Activated naive CD8-positive, alpha-beta T cell treated with anti-CD3 and anti-CD28 coated beads, Interleukin-2, amount 50 U/mL, for 24 hours (primary cell): Measurements from ENCODE around the gene COG2.

Experiments used
- ATAC-seq: fragments of 150-1000 bp; cut with Tn5 transposase; one replicate; pipeline ENCODE4 v1.10.0; 2021
- DNase-seq: peaks from one replicate; pipeline ENCODE4 v3.0.0; 2021
- H3K27ac Mint-ChIP-seq: one replicate; pipeline ENCODE4 v1.8.0; 2021; ENCODE audit warnings: mild to moderate bottlenecking, mixed read lengths
- H3K27me3 Mint-ChIP-seq: one replicate; pipeline ENCODE4 v1.8.0; 2021; ENCODE audit warnings: mixed read lengths
- H3K36me3 Mint-ChIP-seq: one replicate; pipeline ENCODE4 v1.8.0; 2021; ENCODE audit warnings: low read depth, mixed read lengths
- H3K4me1 Mint-ChIP-seq: one replicate; pipeline ENCODE4 v1.8.0; 2021; ENCODE audit warnings: mixed read lengths
- H3K4me3 Mint-ChIP-seq: one replicate; pipeline ENCODE4 v1.8.0; 2021; ENCODE audit warnings: mild to moderate bottlenecking, moderate library complexity, mixed read lengths
- H3K9me3 Mint-ChIP-seq: one replicate; pipeline ENCODE4 v1.8.0; 2021; ENCODE audit warnings: mixed read lengths

COG2 gene

DNA sequence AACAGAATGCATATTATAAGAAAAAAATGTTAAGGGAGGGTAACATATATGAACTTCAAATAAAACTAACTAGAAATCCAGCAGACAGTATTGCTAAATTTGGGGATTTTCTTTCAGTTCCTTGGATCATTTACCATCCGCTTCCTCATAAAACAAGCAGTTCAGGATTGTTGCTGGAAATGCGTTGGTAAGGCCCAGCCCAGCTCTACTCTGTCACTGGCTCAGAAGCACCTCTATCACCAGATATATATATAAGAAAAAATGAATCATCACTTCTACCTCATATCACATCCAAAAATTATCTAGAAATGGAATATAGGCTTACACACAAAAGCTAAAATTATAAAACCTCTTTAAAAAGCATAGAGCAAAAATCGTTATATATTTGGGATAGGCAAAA is 28.2 kb upstream of the COG2 start:
- DNase-seq, result no peak
- ATAC-seq, result no peak
- peaks cover 14% of the 10 kb centered on the region for H3K27me3 Mint-ChIP-seq
- H3K4me3 Mint-ChIP-seq, result no peak overlapping the region
- no peaks in the 10 kb centered on the region for H3K9me3 Mint-ChIP-seq
- H3K4me1 Mint-ChIP-seq, result no peaks in the 10 kb centered on the region
- no peaks in the 10 kb centered on the region for H3K36me3 Mint-ChIP-seq
- H3K27ac Mint-ChIP-seq, result no peak overlapping the region

DNA sequence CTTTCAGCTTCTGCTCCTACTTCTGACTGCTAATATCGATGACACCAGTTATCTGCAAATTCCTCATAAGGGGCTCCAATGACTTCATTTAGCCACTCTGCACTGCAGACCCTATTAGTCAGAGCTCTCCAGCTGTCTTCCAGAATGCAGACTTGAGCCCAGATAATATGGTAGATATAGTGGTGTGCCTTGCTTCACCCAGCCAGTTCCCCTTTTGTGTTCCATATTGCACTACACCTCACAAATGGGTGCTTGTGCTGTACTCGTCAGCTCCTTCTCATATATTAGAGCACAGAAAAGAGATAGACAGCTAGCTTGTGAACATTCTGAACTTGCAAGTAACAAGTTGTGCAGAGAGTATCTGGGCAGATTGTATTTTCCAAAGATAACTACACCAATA is 23.7 kb upstream of the COG2 start:
- peaks cover 19% of the 10 kb centered on the region for H3K27me3 Mint-ChIP-seq
- H3K4me1 Mint-ChIP-seq, result no peaks in the 10 kb centered on the region
- DNase-seq, result no peak
- H3K4me3 Mint-ChIP-seq, result no peak overlapping the region
- no peak for ATAC-seq
- H3K9me3 Mint-ChIP-seq, result no peaks in the 10 kb centered on the region
- no peaks in the 10 kb centered on the region for H3K36me3 Mint-ChIP-seq
- H3K27ac Mint-ChIP-seq, result no peak overlapping the region

DNA sequence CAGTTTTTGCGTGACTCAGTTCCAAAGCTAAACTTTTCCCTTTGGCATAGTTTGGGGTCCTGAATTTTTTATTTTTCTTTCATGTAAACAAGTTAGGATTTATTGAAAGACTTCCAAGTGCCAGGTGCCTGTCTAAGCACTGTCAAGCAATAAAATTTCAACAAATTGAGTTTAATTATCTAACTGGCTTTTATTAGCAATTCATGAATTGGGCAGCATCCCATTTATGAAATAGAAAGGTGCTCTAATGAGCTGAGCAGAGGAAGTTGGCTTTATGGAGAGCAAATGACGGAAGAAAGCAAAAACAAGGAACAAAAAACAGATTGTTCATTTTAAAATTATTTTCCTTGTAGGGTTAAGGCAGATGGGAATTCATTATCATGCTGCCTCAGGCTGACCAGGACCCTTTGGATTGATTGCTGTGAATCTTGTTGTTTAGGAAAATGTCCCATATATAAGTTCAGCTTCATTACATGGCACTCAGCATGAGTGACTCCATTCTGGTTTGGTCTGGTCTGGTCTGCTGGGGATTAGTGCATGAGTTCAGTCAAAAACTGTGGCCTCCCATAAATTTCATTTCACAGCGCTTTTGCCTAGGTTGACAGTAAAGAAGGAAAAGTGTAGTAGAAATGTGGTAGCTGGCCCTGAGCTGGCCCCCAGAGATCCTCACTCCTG is 21.5 kb upstream of the COG2 start:
- H3K4me1 Mint-ChIP-seq, result no peaks in the 10 kb centered on the region
- H3K36me3 Mint-ChIP-seq, result no peaks in the 10 kb centered on the region
- no peak overlapping the region for H3K4me3 Mint-ChIP-seq
- DNase-seq (no peak), ATAC-seq (no peak)
- H3K27me3 Mint-ChIP-seq, result peaks cover 11% of the 10 kb centered on the region
- H3K27ac Mint-ChIP-seq, result no peak overlapping the region
- H3K9me3 Mint-ChIP-seq, result no peaks in the 10 kb centered on the region

DNA sequence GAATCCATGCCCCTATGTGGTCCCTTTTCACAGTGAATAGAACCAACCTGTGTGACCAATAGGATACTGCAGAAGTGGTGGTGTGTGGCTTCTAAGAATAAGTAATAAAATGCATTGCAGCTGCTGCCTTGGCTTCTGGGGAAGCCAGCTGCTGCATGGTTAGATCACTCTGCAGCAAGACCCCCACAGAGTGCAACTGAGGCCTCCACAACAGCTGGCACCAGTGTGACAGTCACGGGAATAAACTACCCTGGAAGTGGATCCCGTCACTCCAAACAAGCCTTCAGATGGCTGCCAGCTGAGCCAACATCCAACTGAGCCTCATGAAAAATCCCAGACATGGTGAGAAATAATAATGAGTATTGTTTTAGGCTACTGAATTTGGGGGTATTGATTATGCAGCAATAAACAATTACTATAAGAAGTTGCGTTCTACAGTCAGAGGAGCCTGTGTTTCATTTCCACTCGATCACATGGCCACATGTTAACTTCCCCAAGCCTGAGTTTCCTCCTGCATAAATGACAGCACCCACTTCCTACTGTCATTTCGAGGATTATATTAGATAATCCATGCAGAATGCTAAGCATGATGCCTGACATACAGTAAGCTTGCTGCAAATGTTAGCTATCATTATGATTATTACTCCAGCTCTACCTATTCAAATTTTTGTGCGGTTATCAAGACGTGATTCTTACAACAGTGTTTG is 20.8 kb upstream of the COG2 start:
- peaks cover 10% of the 10 kb centered on the region for H3K27me3 Mint-ChIP-seq
- no peak for ATAC-seq
- no peak overlapping the region for H3K27ac Mint-ChIP-seq
- H3K9me3 Mint-ChIP-seq, result no peaks in the 10 kb centered on the region
- no peak for DNase-seq
- no peak overlapping the region for H3K4me3 Mint-ChIP-seq
- H3K4me1 Mint-ChIP-seq, result no peaks in the 10 kb centered on the region
- no peaks in the 10 kb centered on the region for H3K36me3 Mint-ChIP-seq

DNA sequence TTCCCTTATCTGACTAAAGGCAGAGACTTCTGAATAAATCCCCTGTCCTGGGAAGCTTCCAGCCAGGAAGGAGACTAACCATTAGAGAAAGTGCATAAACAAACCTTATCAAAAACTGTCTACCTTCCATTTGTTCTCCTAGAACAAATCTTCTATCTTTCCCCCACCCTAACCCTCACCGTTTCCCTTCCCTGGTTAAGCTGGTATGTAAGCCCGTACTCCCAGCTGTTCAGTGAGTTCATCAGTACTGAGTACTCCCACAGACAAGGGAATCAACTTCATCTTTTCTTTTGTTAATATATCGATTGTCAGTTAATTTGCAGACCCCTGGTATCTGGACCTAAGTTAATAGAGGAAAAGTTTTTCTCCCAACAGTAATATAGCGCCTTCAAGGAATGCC is 20.1 kb upstream of the COG2 start:
- no peaks in the 10 kb centered on the region for H3K4me1 Mint-ChIP-seq
- no peaks in the 10 kb centered on the region for H3K36me3 Mint-ChIP-seq
- H3K27ac Mint-ChIP-seq, result no peak overlapping the region
- ATAC-seq (no peak), DNase-seq (no peak)
- no peaks in the 10 kb centered on the region for H3K9me3 Mint-ChIP-seq
- H3K27me3 Mint-ChIP-seq, result peaks cover 10% of the 10 kb centered on the region
- no peak overlapping the region for H3K4me3 Mint-ChIP-seq

DNA sequence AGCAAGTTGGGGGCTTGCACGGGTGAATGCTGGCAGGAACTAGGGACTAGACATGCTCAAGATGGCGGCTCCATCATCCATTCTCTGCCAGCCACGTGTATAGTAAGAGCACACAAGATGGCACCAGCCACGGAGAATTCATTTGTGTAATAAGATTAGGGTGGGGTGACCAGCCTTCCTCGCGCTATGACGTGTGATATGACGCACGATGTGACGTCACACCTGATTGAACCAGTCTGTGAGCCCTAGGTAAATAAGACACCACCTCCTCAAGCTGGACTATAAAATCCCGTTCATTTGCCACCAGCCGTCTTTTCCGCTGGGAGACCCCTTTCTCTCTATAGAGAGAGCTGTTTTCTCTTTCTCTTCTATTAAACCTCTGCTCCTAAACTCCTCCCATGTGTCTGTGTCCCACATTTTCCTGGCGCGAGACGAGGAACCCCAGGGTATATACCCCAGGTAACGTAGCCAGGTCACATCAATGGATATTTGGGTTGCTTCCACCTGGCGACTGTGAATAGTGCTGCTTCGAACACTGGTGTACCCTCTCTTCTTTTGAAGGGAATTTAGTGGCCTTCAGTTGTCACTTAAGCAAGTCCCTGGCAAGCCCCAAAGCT is 18.1 kb upstream of the COG2 start:
- Mint-ChIP-seq H3K27me3 (peaks cover 7% of the 10 kb centered on the region), H3K9me3 (no peaks in the 10 kb centered on the region), H3K27ac (no peak overlapping the region), H3K36me3 (no peaks in the 10 kb centered on the region), H3K4me1 (no peaks in the 10 kb centered on the region), H3K4me3 (no peak overlapping the region)
- DNase-seq (no peak), ATAC-seq (no peak)

DNA sequence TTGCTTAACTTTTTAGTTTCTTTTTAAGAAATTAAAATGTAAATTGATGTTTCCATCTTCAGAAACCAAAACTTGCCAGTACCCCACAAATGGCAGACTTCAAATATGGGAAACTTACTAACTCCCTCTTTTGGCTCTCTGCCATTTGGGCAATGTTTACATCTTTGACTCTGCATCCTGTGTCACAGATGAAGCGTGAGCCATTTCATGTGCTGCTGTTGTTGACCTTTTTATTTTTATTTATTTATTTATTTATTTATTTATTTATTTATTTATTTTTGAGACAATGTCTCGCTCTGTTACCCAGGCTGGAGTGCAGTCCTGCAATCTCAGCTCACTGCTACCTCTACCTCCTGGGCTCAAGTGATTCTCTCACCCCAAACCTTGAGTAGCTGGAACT is 16.0 kb upstream of the COG2 start:
- Mint-ChIP-seq H3K36me3 (no peaks in the 10 kb centered on the region), H3K4me3 (no peak overlapping the region), H3K27ac (no peak overlapping the region), H3K27me3 (peaks cover 3% of the 10 kb centered on the region), H3K9me3 (no peaks in the 10 kb centered on the region), H3K4me1 (no peaks in the 10 kb centered on the region)
- no peak for ATAC-seq
- no peak for DNase-seq

DNA sequence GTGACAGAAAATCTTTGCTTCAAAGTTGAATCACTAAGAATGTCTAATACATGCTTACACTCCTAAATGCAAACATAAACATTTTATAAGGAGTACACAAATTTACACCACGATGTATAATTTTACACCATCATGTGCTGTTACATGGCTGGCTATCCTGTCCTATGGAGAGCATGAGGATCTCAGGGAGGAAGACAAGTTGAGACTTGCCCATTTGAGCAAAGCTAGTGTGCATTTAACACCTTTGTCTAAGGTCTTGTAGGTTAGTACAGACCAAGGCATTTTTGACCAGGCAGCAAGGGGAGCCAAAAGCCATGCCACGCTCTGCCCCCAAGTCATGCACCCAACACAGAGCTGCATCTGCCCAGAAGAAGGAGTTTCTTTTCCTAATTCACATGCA is 14.5 kb upstream of the COG2 start:
- Mint-ChIP-seq H3K27ac (no peak overlapping the region), H3K36me3 (no peaks in the 10 kb centered on the region), H3K27me3 (peaks cover 3% of the 10 kb centered on the region), H3K9me3 (no peaks in the 10 kb centered on the region), H3K4me1 (no peaks in the 10 kb centered on the region), H3K4me3 (no peak overlapping the region)
- no peak for ATAC-seq
- no peak for DNase-seq

DNA sequence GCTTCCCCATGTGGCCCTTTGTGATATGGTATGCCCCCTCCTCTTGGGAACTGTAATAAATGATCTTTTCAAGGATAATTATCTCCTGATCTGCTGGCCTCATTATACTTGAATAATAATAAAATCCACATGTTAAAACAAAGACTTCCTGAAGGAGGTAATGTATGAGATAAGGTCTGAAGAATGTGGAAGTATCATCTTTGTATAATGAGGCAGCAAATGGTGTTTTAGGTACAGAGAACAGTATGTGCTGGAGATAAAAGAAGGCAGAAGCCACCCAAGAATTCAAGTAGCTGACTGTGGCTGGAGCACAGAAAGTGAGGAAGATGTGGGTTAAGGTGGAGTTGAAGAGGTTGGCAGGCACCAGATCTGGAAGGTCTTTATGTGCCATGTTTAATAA is 12.8 kb upstream of the COG2 start:
- ATAC-seq, result no peak
- no peaks in the 10 kb centered on the region for H3K4me1 Mint-ChIP-seq
- no peak for DNase-seq
- peaks cover 3% of the 10 kb centered on the region for H3K27me3 Mint-ChIP-seq
- no peaks in the 10 kb centered on the region for H3K9me3 Mint-ChIP-seq
- no peak overlapping the region for H3K27ac Mint-ChIP-seq
- H3K36me3 Mint-ChIP-seq, result no peaks in the 10 kb centered on the region
- H3K4me3 Mint-ChIP-seq, result no peak overlapping the region

DNA sequence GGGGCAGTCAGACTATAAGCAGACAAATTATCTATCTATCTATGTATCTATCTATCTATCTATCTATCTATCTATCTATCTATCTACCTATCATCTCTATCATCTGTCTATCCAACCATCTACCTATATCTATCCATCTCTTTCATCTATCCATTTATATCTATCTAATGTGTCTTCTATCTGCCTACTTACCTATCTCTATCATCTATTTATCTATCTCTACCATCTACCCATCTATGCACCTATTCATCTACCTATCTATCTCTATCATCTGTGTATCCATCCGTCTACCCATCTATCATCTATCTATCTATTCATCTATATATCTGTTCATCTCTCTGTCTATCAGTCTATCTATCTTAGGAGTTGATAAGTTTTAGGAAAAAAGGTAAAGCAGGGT is 10.8 kb upstream of the COG2 start:
- Mint-ChIP-seq H3K9me3 (no peaks in the 10 kb centered on the region), H3K36me3 (no peaks in the 10 kb centered on the region), H3K27me3 (peaks cover 11% of the 10 kb centered on the region), H3K4me3 (no peak overlapping the region), H3K27ac (no peak overlapping the region), H3K4me1 (peaks cover 1% of the 10 kb centered on the region)
- DNase-seq, result no peak
- ATAC-seq, result no peak

DNA sequence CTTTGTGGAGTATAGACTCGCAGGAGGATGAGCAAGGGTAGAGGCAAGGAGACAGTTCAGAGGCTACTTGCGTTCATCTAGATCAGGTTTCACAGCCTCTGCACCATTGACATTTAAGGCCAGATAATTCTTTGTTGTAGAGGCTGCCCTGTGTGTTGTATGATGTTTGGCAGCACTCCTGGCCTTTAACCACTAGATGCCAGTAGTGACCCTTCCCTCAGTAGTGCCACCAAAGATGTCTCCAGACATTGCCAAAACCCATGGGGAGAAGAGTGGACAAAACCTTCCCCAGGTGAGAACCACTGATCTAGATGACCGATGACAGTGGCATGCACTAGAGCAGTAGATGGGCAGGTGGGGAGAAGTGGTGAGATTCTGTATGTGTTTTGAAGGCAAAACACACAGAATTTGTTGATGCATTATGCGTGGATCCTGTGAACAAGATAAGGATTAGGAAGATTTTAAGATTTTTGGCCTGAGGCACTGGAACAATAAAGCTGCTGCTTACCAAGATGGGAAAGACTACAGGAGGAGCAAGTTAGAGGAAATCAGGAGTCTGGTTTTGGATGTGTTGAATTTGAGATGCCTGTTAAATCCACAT is 9.9 kb upstream of the COG2 start:
- ATAC-seq (no peak), DNase-seq (no peak)
- Mint-ChIP-seq H3K4me3 (no peak overlapping the region), H3K27me3 (peaks cover 16% of the 10 kb centered on the region), H3K36me3 (no peaks in the 10 kb centered on the region), H3K4me1 (peaks cover 10% of the 10 kb centered on the region), H3K27ac (no peak overlapping the region), H3K9me3 (no peaks in the 10 kb centered on the region)

DNA sequence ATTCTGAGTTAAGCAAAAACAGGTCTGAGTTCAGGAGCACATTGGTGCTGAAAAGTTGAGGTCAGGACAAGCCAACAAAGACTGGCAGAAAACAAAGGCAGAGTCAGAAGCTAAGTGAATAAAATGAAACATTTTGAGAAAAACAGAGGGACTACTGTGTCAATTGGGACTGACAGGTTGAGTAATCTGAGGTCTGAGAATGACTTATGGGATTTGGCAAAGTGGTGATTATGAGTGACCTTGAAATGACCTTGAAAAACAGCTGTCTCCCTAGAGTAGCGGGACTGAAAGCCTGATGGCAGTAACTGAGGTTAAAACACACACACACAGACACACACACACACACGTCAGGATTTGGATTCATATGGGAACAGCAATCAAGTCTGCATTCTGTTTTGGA is 8.8 kb upstream of the COG2 start:
- Mint-ChIP-seq H3K27me3 (peaks cover 17% of the 10 kb centered on the region), H3K36me3 (no peaks in the 10 kb centered on the region), H3K9me3 (no peaks in the 10 kb centered on the region), H3K4me1 (peaks cover 18% of the 10 kb centered on the region), H3K4me3 (no peak overlapping the region), H3K27ac (no peak overlapping the region)
- DNase-seq (no peak), ATAC-seq (no peak)

DNA sequence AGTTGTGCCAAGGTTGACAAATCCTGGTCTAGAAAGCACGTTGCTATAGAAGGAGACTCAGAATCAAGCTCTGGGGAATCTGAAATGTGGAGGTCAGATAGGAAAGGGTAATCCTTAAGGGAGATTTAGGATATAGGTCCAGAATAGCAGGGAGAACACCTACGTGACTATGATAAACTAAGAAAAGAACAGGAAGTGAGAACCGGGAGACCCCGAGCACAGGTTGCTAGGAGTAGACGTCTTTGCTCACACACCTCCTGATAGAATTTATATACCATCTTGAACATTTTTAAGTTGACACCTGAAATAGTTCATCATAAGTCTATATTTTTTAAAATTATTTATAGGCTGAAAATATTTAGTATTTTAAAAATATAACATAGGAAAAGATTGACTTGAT is 7.9 kb upstream of the COG2 start:
- H3K4me1 Mint-ChIP-seq, result peaks cover 18% of the 10 kb centered on the region
- H3K9me3 Mint-ChIP-seq, result no peaks in the 10 kb centered on the region
- ATAC-seq (no peak), DNase-seq (no peak)
- H3K4me3 Mint-ChIP-seq, result no peak overlapping the region
- H3K27ac Mint-ChIP-seq, result no peak overlapping the region
- H3K36me3 Mint-ChIP-seq, result no peaks in the 10 kb centered on the region
- peaks cover 21% of the 10 kb centered on the region for H3K27me3 Mint-ChIP-seq

DNA sequence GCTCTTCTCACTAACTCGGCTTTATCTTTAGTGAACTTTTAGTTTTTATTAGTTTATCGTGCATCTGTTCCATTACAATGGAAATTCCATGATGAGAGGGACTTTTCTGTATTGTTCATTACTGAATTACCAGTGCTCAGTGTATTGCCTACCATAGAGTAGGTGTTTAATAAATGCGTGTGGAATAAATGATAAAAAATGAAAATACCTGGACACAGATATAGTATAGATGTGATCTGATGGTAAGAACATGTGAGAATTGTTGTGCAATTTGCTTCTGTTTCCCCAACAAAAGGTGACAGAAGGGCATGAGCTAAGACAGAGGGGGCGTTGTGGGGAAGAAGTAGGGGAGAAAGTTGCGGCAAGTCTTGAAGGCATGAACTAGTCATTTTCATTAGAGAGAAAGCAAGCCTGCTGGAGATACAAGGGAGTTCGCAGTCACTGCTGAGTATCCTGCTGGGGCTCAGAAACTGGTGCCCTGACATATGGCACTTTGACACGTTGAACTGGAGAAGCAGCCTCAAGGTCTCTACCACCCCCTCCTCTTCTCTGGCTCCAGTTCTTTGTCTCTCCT is 5.6 kb upstream of the COG2 start:
- DNase-seq (peak; percentile 4), ATAC-seq (peak; percentile 63)
- Mint-ChIP-seq H3K27ac (peak overlapping the region; percentile 13), H3K36me3 (no peaks in the 10 kb centered on the region), H3K27me3 (peaks cover 29% of the 10 kb centered on the region), H3K9me3 (no peaks in the 10 kb centered on the region), H3K4me1 (peaks cover 27% of the 10 kb centered on the region), H3K4me3 (no peak overlapping the region)

DNA sequence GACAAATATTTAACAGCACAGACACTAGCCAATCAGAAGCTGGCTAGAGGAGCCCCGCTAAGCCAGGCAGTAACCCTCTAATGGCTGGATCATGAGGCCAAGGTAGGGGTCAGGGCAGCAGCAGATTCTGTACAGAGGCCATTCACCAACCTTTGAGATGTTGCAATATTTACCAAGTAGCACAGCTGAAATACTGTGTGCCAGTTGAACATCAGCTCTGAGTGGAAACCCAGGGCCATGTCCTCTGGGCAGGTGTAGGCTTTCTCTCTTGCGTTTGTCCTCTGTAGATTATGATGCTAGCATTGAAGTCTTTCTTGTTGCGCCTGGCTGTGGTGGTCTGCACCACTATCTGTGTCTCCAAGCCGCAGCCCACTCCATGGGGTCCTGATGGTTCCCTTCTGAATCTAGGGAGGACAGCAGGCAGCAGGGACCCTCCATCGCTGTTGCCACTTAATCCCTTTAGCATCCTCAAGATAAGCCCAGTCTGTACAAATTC is 2.5 kb upstream of the COG2 start:
- Mint-ChIP-seq H3K36me3 (peaks cover 5% of the 10 kb centered on the region), H3K27me3 (peaks cover 29% of the 10 kb centered on the region), H3K9me3 (no peaks in the 10 kb centered on the region), H3K4me1 (peaks cover 52% of the 10 kb centered on the region), H3K27ac (no peak overlapping the region), H3K4me3 (no peak overlapping the region)
- ATAC-seq, result no peak
- DNase-seq, result no peak
